SK-N-SH treated with all-trans-retinoic acid at 6 μM for 48 hours (cell line): ENCODE data around the gene KLRC4.

Experiments used
- ESRRG ChIP-seq: fragments of 250-450 bp; sonication (Bioruptor Pico); IDR thresholded peaks from 2 replicates; pipeline ENCODE4 v1.6.1; 2021; ENCODE audit warnings: mild to moderate bottlenecking
- RARB ChIP-seq: fragments of 250-450 bp; sonication (Bioruptor Pico); IDR thresholded peaks from 2 replicates; pipeline ENCODE4 v1.8.0; 2021; ENCODE audit warnings: mild to moderate bottlenecking, moderate library complexity
- TCF4 ChIP-seq: fragments of 250-450 bp; sonication (Bioruptor Pico); IDR thresholded peaks from 2 replicates; pipeline ENCODE4 v1.8.0; 2021; ENCODE audit warnings: mild to moderate bottlenecking, moderate library complexity, borderline replicate concordance
- ZC3H10 ChIP-seq: fragments of 250-450 bp; sonication (Bioruptor Pico); IDR thresholded peaks from 2 replicates; pipeline ENCODE4 v1.5.1; 2021; ENCODE audit warnings: mild to moderate bottlenecking, moderate library complexity
- ZNF565 ChIP-seq: fragments of 450-650 bp; formaldehyde crosslinking; conservative IDR thresholded peaks from 2 replicates; pipeline ENCODE4 v1.5.0; 2020; ENCODE audit warnings: low read depth, mild to moderate bottlenecking, moderate library complexity

GRCh38 chr12:10388624-10389413 is 20.7 kb downstream of the KLRC4 start:
- TF ChIP-seq TCF4 (CRISPR knock-in tag) (no peak), ZC3H10 (no peak), RARB (no peak), ESRRG (CRISPR knock-in tag) (no peak), ZNF565 (CRISPR knock-in tag) (no peak)
